ENCODE results near the gene OR1F1.

OR1F1 gene

GRCh38 chr16:3171181-3171854 is 16.7 kb upstream of the OR1F1 start:
- TF ChIP-seq CTCF (IDR thresholded peaks at IDR 0.05; ENCODE audit: poor library complexity, severe bottlenecking), result no peak
- Histone ChIP-seq H3K4me1 (ENCODE audit: insufficient read depth, poor library complexity, severe bottlenecking) (no peaks in the 10 kb centered on the region), H3K4me3 (ENCODE audit: severe bottlenecking) (no peak overlapping the region), H3K27me3 (ENCODE audit: insufficient read depth, poor library complexity, severe bottlenecking) (peaks cover 18% of the 10 kb centered on the region), H3K36me3 (ENCODE audit: low read depth) (no peaks in the 10 kb centered on the region), H3K27ac (ENCODE audit: poor library complexity, severe bottlenecking) (no peak overlapping the region), H3K9me3 (ENCODE audit: severe bottlenecking) (no peaks in the 10 kb centered on the region)
- no peak for DNase-seq (ENCODE audit: low spot score)
- ATAC-seq (ENCODE audit: low read depth), result peak; percentile 29; the same call in 1 of the 3 replicates

- no peaks in the 10 kb centered on the region for H3K36me3 ChIP-seq (ENCODE audit: low read depth)
- no peak overlapping the region for H3K27ac ChIP-seq (ENCODE audit: poor library complexity, severe bottlenecking)
- H3K9me3 ChIP-seq (ENCODE audit: severe bottlenecking), result no peaks in the 10 kb centered on the region
- DNase-seq (ENCODE audit: low spot score) (peak; percentile 58), ATAC-seq (ENCODE audit: low read depth) (peak; percentile 6; the same call in 1 of the 3 replicates)
- peaks cover 18% of the 10 kb centered on the region for H3K27me3 ChIP-seq (ENCODE audit: insufficient read depth, poor library complexity, severe bottlenecking)
- TF ChIP-seq CTCF (IDR thresholded peaks at IDR 0.05; ENCODE audit: poor library complexity, severe bottlenecking), result no peak
- H3K4me1 ChIP-seq (ENCODE audit: insufficient read depth, poor library complexity, severe bottlenecking), result no peaks in the 10 kb centered on the region
- H3K4me3 ChIP-seq (ENCODE audit: severe bottlenecking), result no peak overlapping the region
Observed at GRCh38 chr16:3171855-3172593, 16.0 kb upstream of the OR1F1 start.

GRCh38 chr16:3173892-3174617 is 13.9 kb upstream of the OR1F1 start:
- Histone ChIP-seq H3K4me3 (ENCODE audit: severe bottlenecking) (no peak overlapping the region), H3K27me3 (ENCODE audit: insufficient read depth, poor library complexity, severe bottlenecking) (peaks cover 18% of the 10 kb centered on the region), H3K36me3 (ENCODE audit: low read depth) (no peaks in the 10 kb centered on the region), H3K27ac (ENCODE audit: poor library complexity, severe bottlenecking) (no peak overlapping the region), H3K9me3 (ENCODE audit: severe bottlenecking) (no peaks in the 10 kb centered on the region), H3K4me1 (ENCODE audit: insufficient read depth, poor library complexity, severe bottlenecking) (no peaks in the 10 kb centered on the region)
- TF ChIP-seq CTCF (IDR thresholded peaks at IDR 0.05; ENCODE audit: poor library complexity, severe bottlenecking), result peak; percentile 66
- peak; percentile 38 for ATAC-seq (ENCODE audit: low read depth)
- peak; percentile 47 for DNase-seq (ENCODE audit: low spot score)

GRCh38 chr16:3174618-3175148 is 13.3 kb upstream of the OR1F1 start:
- Histone ChIP-seq H3K4me3 (ENCODE audit: severe bottlenecking) (peak overlapping the region; percentile 26), H3K9me3 (ENCODE audit: severe bottlenecking) (no peaks in the 10 kb centered on the region), H3K27me3 (ENCODE audit: insufficient read depth, poor library complexity, severe bottlenecking) (peaks cover 18% of the 10 kb centered on the region), H3K27ac (ENCODE audit: poor library complexity, severe bottlenecking) (no peak overlapping the region), H3K36me3 (ENCODE audit: low read depth) (no peaks in the 10 kb centered on the region), H3K4me1 (ENCODE audit: insufficient read depth, poor library complexity, severe bottlenecking) (no peaks in the 10 kb centered on the region)
- no peak for ATAC-seq (ENCODE audit: low read depth)
- peak; percentile 41 for TF ChIP-seq CTCF (IDR thresholded peaks at IDR 0.05; ENCODE audit: poor library complexity, severe bottlenecking)
- peak; percentile 30 for DNase-seq (ENCODE audit: low spot score)
